Thyroid gland (tissue), 4 donors: ENCODE data around the gene HACD2. TPM values are rescaled to one million over a fixed set of nuclear protein-coding genes. Genes with fewer than 3 reads are reported as not detected.

Source experiments
- DNase-seq, 2 donors: peaks; one replicate each; pipeline ENCODE4 v3.0.0-alpha.2; 2019
- H3K27ac ChIP-seq, 3 donors: fragments of 200-600 bp; sonication (generic); 1 replicate in 2 of 3; 2 replicates in 1 of 3; pipeline ENCODE4 v1.5.1; 2016 to 2019; ENCODE audit warnings: mild to moderate bottlenecking in 1 of 3, moderate library complexity in 1 of 3
- H3K27me3 ChIP-seq: fragments of 200-600 bp; sonication (generic); one replicate; pipeline ENCODE4 v1.5.1; 2019
- H3K36me3 ChIP-seq, 2 donors: fragments of 200-600 bp; sonication (generic); one replicate each; pipeline ENCODE4 v1.5.1; 2016 to 2019
- H3K4me1 ChIP-seq, 2 donors: fragments of 200-600 bp; sonication (generic); one replicate each; pipeline ENCODE4 v1.5.1; 2017 to 2019
- H3K4me3 ChIP-seq, 3 donors: fragments of 200-600 bp; sonication (generic); replicated peaks in 1 of 3; 1 replicate in 2 of 3; 2 replicates in 1 of 3; pipeline ENCODE4 v1.5.1; 2016; ENCODE audit warnings: mild to moderate bottlenecking in 1 of 3
- H3K9me3 ChIP-seq: fragments of 200-600 bp; sonication (generic); one replicate; pipeline ENCODE4 v1.5.1; 2017
- POLR2A ChIP-seq, 2 donors: fragments of 450-650 bp; IDR thresholded peaks; one replicate each; pipeline ENCODE4 v1.6.1; 2017; ENCODE audit warnings: antibody characterized with exemption in 2 of 2, mild to moderate bottlenecking in 2 of 2, moderate library complexity in 1 of 2
- WGBS, 2 donors: methylation state at CpG; one replicate each; pipeline ENCODE4 v1.1.5; 2017; 5-methylcytosine and 5-hydroxymethylcytosine counted together
- intact Hi-C: fragments of 100-400 bp; cut with DNase I; formaldehyde crosslinking; loops from one replicate; pipeline ENCODE4 v1.15.1; 2023
- total RNA-seq, 4 donors: library from RNA; depleted of rRNA; stranded (reverse); fragments of >200 nt; gene quantifications; one replicate each; pipeline ENCODE4 v1.2.3, GENCODE V29; 2016
- TF ChIP-seq, protein P1 (sequence below), 6 experiments: fragments of 200-600 bp in 3 of 6; fragments of 450-650 bp in 3 of 6; sonication (generic) in 3 of 6; IDR thresholded peaks; one replicate each; pipeline ENCODE4 v1.5.1; 2016 to 2019; ENCODE audit warnings: antibody characterized with exemption in 6 of 6, mild to moderate bottlenecking in 2 of 6, inconsistent platforms in 1 of 6, moderate library complexity in 1 of 6

HACD2 gene
- total RNA-seq, 4 donors from 2014 or later = 27.8 to 38.3 (median 32.2) TPM

DNA sequence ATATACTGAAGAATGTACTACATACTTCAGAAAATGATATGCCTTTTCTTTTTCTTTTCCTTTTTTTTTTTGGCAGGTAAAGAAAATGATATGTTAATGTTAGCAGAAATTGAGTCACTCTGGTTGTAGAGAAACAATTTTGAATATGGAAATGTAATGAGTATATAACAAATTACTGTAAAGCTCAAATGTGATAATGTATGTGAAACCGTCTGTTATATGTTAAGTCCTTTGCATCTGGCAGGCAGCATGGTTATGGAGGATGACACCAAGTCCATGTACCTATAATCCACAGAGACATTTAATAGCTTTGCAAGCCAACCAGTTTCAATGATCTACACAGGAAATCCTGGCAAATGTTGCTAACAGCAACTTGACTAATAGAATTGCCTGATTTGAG, 58.4 kb downstream of the HACD2 start:
- H3K4me1 ChIP-seq = peaks cover 0 to 2% of the 10 kb centered on the region in 2 donors
- no peak for DNase-seq
- no peaks in the 10 kb centered on the region for H3K27me3 ChIP-seq
- no peak overlapping the region for H3K4me3 ChIP-seq
- WGBS, 2 donors = 95 to 98% methylated on average over 1 of the region's 1 CpG
- H3K27ac ChIP-seq = no peak overlapping the region
- TF ChIP-seq, protein P1, sequence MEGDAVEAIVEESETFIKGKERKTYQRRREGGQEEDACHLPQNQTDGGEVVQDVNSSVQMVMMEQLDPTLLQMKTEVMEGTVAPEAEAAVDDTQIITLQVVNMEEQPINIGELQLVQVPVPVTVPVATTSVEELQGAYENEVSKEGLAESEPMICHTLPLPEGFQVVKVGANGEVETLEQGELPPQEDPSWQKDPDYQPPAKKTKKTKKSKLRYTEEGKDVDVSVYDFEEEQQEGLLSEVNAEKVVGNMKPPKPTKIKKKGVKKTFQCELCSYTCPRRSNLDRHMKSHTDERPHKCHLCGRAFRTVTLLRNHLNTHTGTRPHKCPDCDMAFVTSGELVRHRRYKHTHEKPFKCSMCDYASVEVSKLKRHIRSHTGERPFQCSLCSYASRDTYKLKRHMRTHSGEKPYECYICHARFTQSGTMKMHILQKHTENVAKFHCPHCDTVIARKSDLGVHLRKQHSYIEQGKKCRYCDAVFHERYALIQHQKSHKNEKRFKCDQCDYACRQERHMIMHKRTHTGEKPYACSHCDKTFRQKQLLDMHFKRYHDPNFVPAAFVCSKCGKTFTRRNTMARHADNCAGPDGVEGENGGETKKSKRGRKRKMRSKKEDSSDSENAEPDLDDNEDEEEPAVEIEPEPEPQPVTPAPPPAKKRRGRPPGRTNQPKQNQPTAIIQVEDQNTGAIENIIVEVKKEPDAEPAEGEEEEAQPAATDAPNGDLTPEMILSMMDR (IDR thresholded peaks at IDR 0.05) = no peak
- no peak for TF ChIP-seq POLR2A (IDR thresholded peaks at IDR 0.05)
- intact Hi-C loops = no loop called here
- no peaks in the 10 kb centered on the region for H3K36me3 ChIP-seq
- no peaks in the 10 kb centered on the region for H3K9me3 ChIP-seq

DNA sequence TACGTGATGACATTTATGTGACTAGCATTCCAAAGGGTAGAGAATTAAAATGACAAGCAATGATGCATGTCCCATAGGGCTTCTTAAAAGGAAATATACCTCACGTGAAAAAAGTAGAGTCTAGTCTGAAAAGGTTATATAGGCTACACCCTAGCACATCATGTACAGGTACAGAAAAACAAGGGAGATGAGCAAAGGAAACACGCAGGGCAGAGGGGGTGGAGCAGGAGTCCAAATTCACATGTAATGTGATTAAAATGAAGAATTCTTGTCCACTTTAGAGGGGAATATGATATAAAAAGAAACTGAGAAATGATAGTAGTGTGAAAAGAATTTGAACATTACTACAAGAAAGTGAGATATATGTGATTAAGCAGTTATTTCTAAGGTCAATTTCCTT, 59.4 kb downstream of the HACD2 start:
- Histone ChIP-seq H3K4me3 (no peak overlapping the region), H3K36me3 (no peaks in the 10 kb centered on the region), H3K27ac (no peak overlapping the region), H3K4me1 (peaks cover 0 to 9% of the 10 kb centered on the region in 2 donors), H3K27me3 (no peaks in the 10 kb centered on the region), H3K9me3 (no peaks in the 10 kb centered on the region)
- no peak for DNase-seq
- intact Hi-C loops = no loop called here
- TF ChIP-seq, protein P1 (IDR thresholded peaks at IDR 0.05) = no peak
- no peak for TF ChIP-seq POLR2A (IDR thresholded peaks at IDR 0.05)
- 88 to 89% methylated on average over 3 of the region's 3 CpGs for WGBS, 2 donors

DNA sequence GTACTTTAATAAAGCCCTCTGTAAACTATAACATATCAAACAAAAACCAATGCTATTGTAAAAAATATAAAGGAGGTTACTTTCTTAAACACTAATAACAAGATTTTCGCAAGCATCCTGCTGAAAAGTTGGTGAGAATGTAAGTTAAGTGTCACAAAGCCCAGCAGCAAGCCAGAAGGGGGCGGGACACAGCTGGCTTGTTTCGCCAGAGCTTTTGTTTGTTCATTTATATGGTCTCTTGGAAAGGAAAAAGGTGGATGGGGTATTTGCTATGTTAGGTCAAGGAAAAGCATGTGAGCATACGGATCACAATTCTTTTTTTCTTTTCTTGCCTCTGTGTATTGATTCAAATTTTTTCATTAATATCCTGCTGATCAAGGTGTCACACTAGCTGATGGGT, 59.9 kb downstream of the HACD2 start:
- Histone ChIP-seq H3K36me3 (no peaks in the 10 kb centered on the region), H3K4me3 (no peak overlapping the region), H3K27me3 (no peaks in the 10 kb centered on the region), H3K27ac (no peak overlapping the region), H3K4me1 (peaks cover 0 to 9% of the 10 kb centered on the region in 2 donors), H3K9me3 (no peaks in the 10 kb centered on the region)
- no peak for DNase-seq
- intact Hi-C loops = no loop called here
- WGBS, 2 donors = 90 to 92% methylated on average over 4 of the region's 4 CpGs
- TF ChIP-seq, protein P1 (IDR thresholded peaks at IDR 0.05) = no peak
- TF ChIP-seq POLR2A (IDR thresholded peaks at IDR 0.05) = no peak

DNA sequence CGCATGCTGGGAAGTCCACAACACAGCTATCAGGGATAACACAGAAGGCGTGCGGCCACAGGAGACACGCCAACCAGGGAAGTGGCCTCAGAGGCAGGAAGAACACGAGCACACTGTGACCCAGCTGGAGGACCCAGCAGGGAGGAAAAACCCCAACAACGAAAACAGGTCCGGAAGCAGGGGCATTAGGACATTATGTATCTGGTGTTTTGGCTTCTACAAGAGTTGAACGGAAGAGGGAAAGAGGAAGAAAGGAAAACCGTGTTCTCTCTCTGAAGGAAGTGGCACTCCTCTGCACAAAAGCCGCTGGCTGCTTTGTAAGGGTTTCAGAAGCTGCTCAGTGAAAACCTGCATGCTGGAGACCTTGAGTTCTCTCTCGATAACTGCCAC, 61.8 kb downstream of the HACD2 start:
- WGBS, 2 donors = 76 to 79% methylated on average over 11 of the region's 11 CpGs
- peak overlapping the region in 1 of 3 donors; percentile 52 for H3K27ac ChIP-seq
- H3K4me1 ChIP-seq = peaks cover 0 to 9% of the 10 kb centered on the region in 2 donors
- H3K27me3 ChIP-seq = no peaks in the 10 kb centered on the region
- peak; percentile 24 to 27 for DNase-seq
- intact Hi-C loops = no loop called here
- TF ChIP-seq, protein P1 (IDR thresholded peaks at IDR 0.05) = no peak
- no peak for TF ChIP-seq POLR2A (IDR thresholded peaks at IDR 0.05)
- H3K4me3 ChIP-seq = no peak overlapping the region
- H3K36me3 ChIP-seq = no peaks in the 10 kb centered on the region
- H3K9me3 ChIP-seq = no peaks in the 10 kb centered on the region

DNA sequence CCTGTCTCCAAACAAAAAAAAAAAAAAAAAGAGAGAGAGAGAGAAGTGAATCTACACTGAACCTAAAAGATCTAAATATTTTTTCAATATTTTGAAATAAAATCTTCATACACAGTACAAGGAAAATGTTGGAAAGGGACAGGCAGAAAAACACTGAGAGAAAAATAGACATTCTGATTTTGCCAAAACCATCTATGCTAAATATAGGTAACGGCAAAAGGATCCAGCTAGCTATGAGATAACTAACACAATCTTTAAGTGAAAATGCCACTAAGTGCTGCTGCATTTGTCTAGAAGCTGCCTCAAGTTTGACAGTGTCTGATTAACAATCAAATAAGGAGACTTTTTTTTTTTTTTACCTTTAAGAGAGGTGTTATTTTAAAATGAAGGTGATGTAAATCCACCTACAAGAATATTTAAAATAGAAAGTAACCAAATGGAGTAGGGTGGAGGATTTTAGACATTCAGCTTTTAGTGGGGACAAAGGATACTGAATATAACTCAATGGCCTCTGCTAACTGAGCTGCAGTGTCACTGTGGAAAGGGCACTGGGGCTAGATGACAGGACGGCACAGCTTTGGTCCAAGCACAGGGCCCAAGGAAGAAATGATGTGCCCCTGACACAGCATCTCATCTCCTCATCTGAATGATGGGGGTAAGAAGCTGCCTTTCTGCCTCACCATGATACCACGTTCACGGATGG, 62.4 kb downstream of the HACD2 start:
- Histone ChIP-seq H3K36me3 (no peaks in the 10 kb centered on the region), H3K27me3 (no peaks in the 10 kb centered on the region), H3K4me3 (no peak overlapping the region), H3K27ac (no peak overlapping the region), H3K4me1 (peaks cover 0 to 9% of the 10 kb centered on the region in 2 donors), H3K9me3 (no peaks in the 10 kb centered on the region)
- no peak for DNase-seq
- WGBS, 2 donors = 86 to 91% methylated on average over 4 of the region's 4 CpGs
- TF ChIP-seq, protein P1 (IDR thresholded peaks at IDR 0.05) = no peak
- no peak for TF ChIP-seq POLR2A (IDR thresholded peaks at IDR 0.05)
- intact Hi-C loops = no loop called here
